ENCODE data around the gene LRFN4. TPM values are rescaled to one million over a fixed set of nuclear protein-coding genes. Genes with fewer than 3 reads are reported as not detected.

The LRFN4 gene
- polyA plus RNA-seq, 1 donor from 2014 or later: 85.0 TPM

- Histone ChIP-seq H3F3A (ENCODE audit: insufficient read depth, low read length, poor library complexity, severe bottlenecking) (no peaks in the 10 kb centered on the region), H3K9ac (ENCODE audit: low read length) (no peak overlapping the region), H3K27me3 (ENCODE audit: insufficient read depth, low read depth, low read length) (no peaks in the 10 kb centered on the region), H3K27ac (ENCODE audit: low read length) (no peak overlapping the region), H2AFZ (ENCODE audit: low read depth, low read length) (no peak overlapping the region), H3K9me2 (ENCODE audit: insufficient read depth, low read length) (no peaks in the 10 kb centered on the region), H3K4me3 (ENCODE audit: low read length) (no peak overlapping the region), H3K4me2 (ENCODE audit: low read length) (no peak overlapping the region), H3K79me2 (replicated peaks; ENCODE audit: insufficient read depth, low read length) (peaks cover 24% of the 10 kb centered on the region), H4K20me1 (ENCODE audit: insufficient read depth) (no peaks in the 10 kb centered on the region), H3K9me3 (ENCODE audit: low read length) (no peaks in the 10 kb centered on the region), H3K36me3 (ENCODE audit: insufficient read depth, low read length) (no peaks in the 10 kb centered on the region)
- TF ChIP-seq SMC3 (conservative IDR thresholded peaks at IDR 0.05; ENCODE audit: poor library complexity): no peak
- TF ChIP-seq EZH2 (IDR thresholded peaks at IDR 0.05; ENCODE audit: borderline replicate concordance, insufficient read depth, low read length, poor library complexity, severe bottlenecking): no peak
- TF ChIP-seq EP300 (conservative IDR thresholded peaks at IDR 0.05; ENCODE audit: poor library complexity, severe bottlenecking): no peak
- TF ChIP-seq CTCF (IDR thresholded peaks at IDR 0.05; ENCODE audit: poor library complexity, severe bottlenecking): no peak
- TF ChIP-seq RAD21 (conservative IDR thresholded peaks at IDR 0.05): no peak
- no peak for TF ChIP-seq POLR2AphosphoS5 (IDR thresholded peaks at IDR 0.05)
- TF ChIP-seq REST (IDR thresholded peaks at IDR 0.05; ENCODE audit: borderline replicate concordance): no peak
- no peak for TF ChIP-seq TAF1 (IDR thresholded peaks at IDR 0.05; ENCODE audit: low read depth)
- no peak for TF ChIP-seq MXI1 (conservative IDR thresholded peaks at IDR 0.05; ENCODE audit: poor library complexity, severe bottlenecking)
These were observed 11.0 kb upstream of the LRFN4 start for GRCh38 chr11:66845876-66846212.

GRCh38 chr11:66846671-66847091, 10.2 kb upstream of the LRFN4 start:
- TF ChIP-seq CTCF (IDR thresholded peaks at IDR 0.05; ENCODE audit: poor library complexity, severe bottlenecking) (no peak), TAF1 (IDR thresholded peaks at IDR 0.05; ENCODE audit: low read depth) (no peak), MXI1 (conservative IDR thresholded peaks at IDR 0.05; ENCODE audit: poor library complexity, severe bottlenecking) (no peak), EZH2 (IDR thresholded peaks at IDR 0.05; ENCODE audit: borderline replicate concordance, insufficient read depth, low read length, poor library complexity, severe bottlenecking) (no peak), RAD21 (conservative IDR thresholded peaks at IDR 0.05) (no peak), POLR2AphosphoS5 (IDR thresholded peaks at IDR 0.05) (no peak), EP300 (conservative IDR thresholded peaks at IDR 0.05; ENCODE audit: poor library complexity, severe bottlenecking) (no peak)
- Histone ChIP-seq H3K9me2 (ENCODE audit: insufficient read depth, low read length) (no peaks in the 10 kb centered on the region), H3K27me3 (ENCODE audit: insufficient read depth, low read depth, low read length) (no peaks in the 10 kb centered on the region), H4K20me1 (ENCODE audit: insufficient read depth) (no peaks in the 10 kb centered on the region), H2AFZ (ENCODE audit: low read depth, low read length) (no peak overlapping the region), H3K9me3 (ENCODE audit: low read length) (no peaks in the 10 kb centered on the region), H3K4me2 (ENCODE audit: low read length) (no peak overlapping the region), H3K9ac (ENCODE audit: low read length) (no peak overlapping the region), H3K4me3 (ENCODE audit: low read length) (no peak overlapping the region), H3K79me2 (replicated peaks; ENCODE audit: insufficient read depth, low read length) (peaks cover 20% of the 10 kb centered on the region), H3K36me3 (ENCODE audit: insufficient read depth, low read length) (no peaks in the 10 kb centered on the region), H3K27ac (ENCODE audit: low read length) (no peak overlapping the region), H3F3A (ENCODE audit: insufficient read depth, low read length, poor library complexity, severe bottlenecking) (no peaks in the 10 kb centered on the region)

Data from neural cell (in vitro differentiated cells).